GM23338 (cell line): ENCODE measurements around the gene RPTOR. TPM values are rescaled to one million over a fixed set of nuclear protein-coding genes. Genes with fewer than 3 reads are reported as not detected.
A peak's percentile ranks its signal among the peaks of the same experiment; 100 is the strongest.

Experiments used
- ATAC-seq: fragments of 200-7000 bp; cut with Tn5 transposase; 3 replicates; pipeline ENCODE4 v1.9.1; 2020
- DNase-seq: peaks from one replicate; pipeline ENCODE4 v3.0.0-alpha.2; 2015; ENCODE audit warnings: low spot score
- H2AFZ ChIP-seq: fragments of 200-600 bp; sonication (generic); 2 replicates; pipeline ENCODE4 v1.8.0; 2016; ENCODE audit warnings: antibody characterized with exemption, mild to moderate bottlenecking, moderate library complexity
- H3F3A ChIP-seq: fragments of 200-600 bp; sonication (generic); replicated peaks from 2 replicates; pipeline ENCODE4 v1.8.0; 2017; ENCODE audit warnings: antibody characterized with exemption, mixed run types, low read depth
- H3K27ac ChIP-seq: fragments of 200-600 bp; sonication (generic); 2 replicates; pipeline ENCODE4 v1.6.1; 2016; ENCODE audit warnings: low read depth
- H3K27me3 ChIP-seq: fragments of 200-600 bp; sonication (generic); 2 replicates; pipeline ENCODE4 v1.8.0; 2016; ENCODE audit warnings: mild to moderate bottlenecking, mixed run types, moderate library complexity; ENCODE audit not compliant: insufficient read depth
- H3K36me3 ChIP-seq: fragments of 200-600 bp; sonication (generic); 2 replicates; pipeline ENCODE4 v1.8.0; 2016; ENCODE audit warnings: mild to moderate bottlenecking; ENCODE audit not compliant: insufficient read depth
- H3K4me1 ChIP-seq: fragments of 200-600 bp; sonication (generic); 2 replicates; pipeline ENCODE4 v1.8.0; 2016; ENCODE audit warnings: mild to moderate bottlenecking, moderate library complexity; ENCODE audit not compliant: insufficient read depth
- H3K4me2 ChIP-seq: fragments of 200-600 bp; sonication (generic); 2 replicates; pipeline ENCODE4 v1.7.1; 2017; ENCODE audit warnings: mixed run types
- H3K4me3 ChIP-seq: fragments of 200-600 bp; sonication (generic); 2 replicates; pipeline ENCODE4 v1.6.1; 2016; ENCODE audit warnings: mixed run types
- H3K79me2 ChIP-seq: fragments of 200-600 bp; sonication (generic); replicated peaks from 2 replicates; pipeline ENCODE4 v1.8.0; 2017; ENCODE audit warnings: mild to moderate bottlenecking; ENCODE audit not compliant: insufficient read depth
- H3K9me2 ChIP-seq: fragments of 200-600 bp; sonication (generic); 2 replicates; pipeline ENCODE4 v1.8.0; 2017; ENCODE audit not compliant: insufficient read depth
- H4K20me1 ChIP-seq: fragments of 200-600 bp; sonication (generic); replicated peaks from 2 replicates; pipeline ENCODE4 v1.8.0; 2017; ENCODE audit warnings: mild to moderate bottlenecking; ENCODE audit not compliant: insufficient read depth
- H3K27ac Mint-ChIP-seq: 2 replicates; pipeline ENCODE4 v1.8.0; 2020; ENCODE audit warnings: inconsistent platforms, mild to moderate bottlenecking, moderate library complexity, mixed read lengths
- H3K27me3 Mint-ChIP-seq: 3 replicates; pipeline ENCODE4 v1.8.0; 2022; ENCODE audit warnings: low read depth, mild to moderate bottlenecking, moderate library complexity, mixed read lengths, inconsistent platforms; ENCODE audit not compliant: insufficient read depth, poor library complexity
- H3K36me3 Mint-ChIP-seq: 3 replicates; pipeline ENCODE4 v1.8.0; 2021; ENCODE audit warnings: low read depth, mild to moderate bottlenecking, inconsistent platforms, moderate library complexity, mixed read lengths
- H3K4me1 Mint-ChIP-seq: 3 replicates; pipeline ENCODE4 v1.8.0; 2020; ENCODE audit warnings: mild to moderate bottlenecking, inconsistent platforms, mixed read lengths
- H3K4me3 Mint-ChIP-seq: 3 replicates; pipeline ENCODE4 v1.8.0; 2021; ENCODE audit warnings: moderate library complexity, mild to moderate bottlenecking, inconsistent platforms, mixed read lengths
- H3K9me3 Mint-ChIP-seq: 3 replicates; pipeline ENCODE4 v1.8.0; 2020; ENCODE audit warnings: moderate library complexity, mild to moderate bottlenecking, inconsistent platforms, mixed read lengths
- CREB1 ChIP-seq: fragments of 250-450 bp; sonication (Bioruptor Pico); IDR thresholded peaks from 2 replicates; pipeline ENCODE4 v1.5.0; 2020; ENCODE audit warnings: low read depth, mild to moderate bottlenecking, moderate library complexity
- CTCF ChIP-seq, 2 experiments: fragments of 200-600 bp in 1 of 2; sonication (generic) in 1 of 2; conservative IDR thresholded peaks; 2 replicates each; pipeline versions ENCODE4 v1.5.1 to v1.6.1; 2016 to 2017; ENCODE audit warnings: antibody characterized with exemption in 2 of 2, low read depth in 2 of 2, mild to moderate bottlenecking in 2 of 2, moderate library complexity in 1 of 2
- ETS1 ChIP-seq: IDR thresholded peaks from 2 replicates; pipeline ENCODE4 v1.6.1; 2016; ENCODE audit warnings: antibody characterized with exemption
- EZH2 ChIP-seq: fragments of 200-600 bp; sonication (generic); IDR thresholded peaks from one replicate; pipeline ENCODE4 v1.8.0; 2017; ENCODE audit warnings: antibody characterized with exemption, mild to moderate bottlenecking, low read depth; ENCODE audit not compliant: unreplicated experiment
- EZH2phosphoT487 ChIP-seq: fragments of 200-600 bp; sonication (generic); IDR thresholded peaks from one replicate; pipeline ENCODE4 v1.8.1; 2018; ENCODE audit warnings: antibody characterized with exemption; ENCODE audit not compliant: unreplicated experiment
- JUNB ChIP-seq: IDR thresholded peaks from one replicate; pipeline ENCODE4 v1.6.1; 2016; ENCODE audit warnings: antibody characterized with exemption; ENCODE audit not compliant: unreplicated experiment
- NANOG ChIP-seq: IDR thresholded peaks from 2 replicates; pipeline ENCODE4 v1.6.1; 2016; ENCODE audit warnings: antibody characterized with exemption, borderline replicate concordance
- POLR2AphosphoS5 ChIP-seq: IDR thresholded peaks from 2 replicates; pipeline ENCODE4 v1.6.1; 2016; ENCODE audit warnings: antibody characterized with exemption, low read depth
- STAT1 ChIP-seq: IDR thresholded peaks from one replicate; pipeline ENCODE4 v1.6.1; 2016; ENCODE audit warnings: antibody characterized with exemption; ENCODE audit not compliant: unreplicated experiment
- ZNF114 ChIP-seq: fragments of 250-450 bp; sonication (Bioruptor Pico); IDR thresholded peaks from 2 replicates; pipeline ENCODE4 v1.5.0; 2020; ENCODE audit warnings: mild to moderate bottlenecking, moderate library complexity
- ZNF331 ChIP-seq: fragments of 250-450 bp; sonication (Bioruptor Pico); IDR thresholded peaks from 2 replicates; pipeline ENCODE4 v1.5.0; 2020; ENCODE audit warnings: low read depth, mild to moderate bottlenecking, moderate library complexity
- ZNF462 ChIP-seq: fragments of 250-450 bp; sonication (Bioruptor Pico); IDR thresholded peaks from 2 replicates; pipeline ENCODE4 v1.5.0; 2020; ENCODE audit warnings: mild to moderate bottlenecking, moderate library complexity
- polyA plus RNA-seq: library from polyadenylated mRNA; unstranded; fragments of >200 nt; fragmentation: Nextera tagmentation; extraction: Ambion mirVana; gene quantifications from 2 replicates; pipeline ENCODE4 v1.2.1, GENCODE V29; 2016
- total RNA-seq: library from RNA; depleted of rRNA; stranded (reverse); fragments of >200 nt; shearing (Covaris generic); gene quantifications from 2 replicates; pipeline ENCODE4 v1.2.3, GENCODE V29; 2014

RPTOR gene
- total and polyA plus RNA-seq, 2 experiments from 2014 or later: 9.5 to 38.0 TPM

- Histone ChIP-seq H3K27me3 (no peaks in the 10 kb centered on the region), H4K20me1 (no peaks in the 10 kb centered on the region), H3F3A (no peaks in the 10 kb centered on the region), H3K4me2 (no peak overlapping the region), H2AFZ (no peak overlapping the region), H3K9me2 (no peaks in the 10 kb centered on the region), H3K4me1 (no peaks in the 10 kb centered on the region), H3K4me3 (no peak overlapping the region), H3K36me3 (no peaks in the 10 kb centered on the region), H3K27ac (no peak overlapping the region), H3K79me2 (no peaks in the 10 kb centered on the region)
- Mint-ChIP-seq H3K27me3 (peaks cover 16% of the 10 kb centered on the region), H3K36me3 (peaks cover 8% of the 10 kb centered on the region; the same call in 2 of the 3 replicates), H3K9me3 (no peaks in the 10 kb centered on the region), H3K27ac (no peak overlapping the region), H3K4me1 (peaks cover 21% of the 10 kb centered on the region), H3K4me3 (no peak overlapping the region)
- TF ChIP-seq EZH2phosphoT487 (no peak), EZH2 (no peak), CTCF (conservative IDR thresholded peaks at IDR 0.05; ENCODE audit: low read depth in 2 of 2) (no peak)
- ATAC-seq: no peak
- no peak for DNase-seq
These were observed 381.2 kb downstream of the RPTOR start for GRCh38 chr17:80925688-80926335.

DNA sequence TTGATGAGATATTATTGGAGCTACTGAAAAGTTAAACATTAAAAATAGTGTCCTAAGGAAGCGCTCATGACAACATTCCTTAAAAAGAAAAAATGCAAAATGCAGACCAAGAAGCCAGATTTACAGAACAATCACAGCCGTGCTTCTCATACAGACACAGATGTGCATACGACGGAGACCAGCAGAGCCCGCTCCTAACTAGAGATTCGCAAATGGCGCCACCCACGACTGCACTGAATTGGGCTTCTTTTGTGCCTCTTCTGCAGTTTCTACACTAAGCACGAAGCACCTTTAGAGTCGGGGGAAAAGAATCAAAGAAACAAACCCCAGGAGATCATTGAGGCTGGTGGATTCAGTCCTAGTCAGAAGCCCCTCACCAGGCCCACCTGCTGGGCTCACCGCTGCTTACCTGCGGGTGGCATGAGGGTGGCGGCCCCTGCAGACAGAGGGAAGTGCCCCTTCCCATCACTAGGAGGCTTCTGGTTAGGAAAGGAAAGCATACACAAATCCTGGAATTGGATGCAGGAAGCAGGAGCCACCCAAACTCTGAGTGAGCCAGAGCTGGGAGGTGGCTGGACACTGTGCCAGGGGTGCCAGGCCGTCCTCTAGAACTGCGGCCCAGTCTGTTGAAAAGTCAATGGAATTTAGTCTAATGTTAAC is 382.1 kb downstream of the RPTOR start:
- ATAC-seq (peak; percentile 22), DNase-seq (no peak)
- no peak overlapping the region for H3K27ac ChIP-seq
- H3K9me2 ChIP-seq: no peaks in the 10 kb centered on the region
- H3K27me3 ChIP-seq: no peaks in the 10 kb centered on the region
- no peak overlapping the region for H2AFZ ChIP-seq
- no peak overlapping the region for H3K4me2 ChIP-seq
- no peaks in the 10 kb centered on the region for H3F3A ChIP-seq
- no peak overlapping the region for H3K27ac Mint-ChIP-seq
- H3K27me3 Mint-ChIP-seq: peaks cover 20% of the 10 kb centered on the region
- no peaks in the 10 kb centered on the region for H4K20me1 ChIP-seq
- no peak overlapping the region; the same call in 2 of the 3 replicates for H3K4me3 Mint-ChIP-seq
- H3K79me2 ChIP-seq: no peaks in the 10 kb centered on the region
- H3K4me1 Mint-ChIP-seq: peaks cover 24% of the 10 kb centered on the region
- H3K4me3 ChIP-seq: no peak overlapping the region
- H3K36me3 ChIP-seq: no peaks in the 10 kb centered on the region
- H3K36me3 Mint-ChIP-seq: peaks cover 8% of the 10 kb centered on the region; the same call in 2 of the 3 replicates
- no peaks in the 10 kb centered on the region for H3K9me3 Mint-ChIP-seq
- no peaks in the 10 kb centered on the region for H3K4me1 ChIP-seq
- TF ChIP-seq STAT1: no peak
- TF ChIP-seq POLR2AphosphoS5: no peak
- no peak for TF ChIP-seq ZNF462 (CRISPR knock-in tag)
- TF ChIP-seq JUNB: no peak
- TF ChIP-seq NANOG: no peak
- no peak for TF ChIP-seq ETS1
- TF ChIP-seq ZNF114 (CRISPR knock-in tag): no peak
- TF ChIP-seq CREB1 (CRISPR knock-in tag): no peak
- no peak for TF ChIP-seq ZNF331
- no peak for TF ChIP-seq EZH2
- TF ChIP-seq EZH2phosphoT487: no peak
